ENCODE results near the gene ZCCHC14.
"Not testable (repeated sequence)": the region's sequence is repeated elsewhere in the genome, so short reads cannot be mapped to it uniquely, and the experiment has no call there.

Gene ZCCHC14

GRCh38 chr16:87382023-87382785, 110.6 kb downstream of the ZCCHC14 start:
- no peak for DNase-seq (ENCODE audit: low read depth in 2 of 2)

DNA sequence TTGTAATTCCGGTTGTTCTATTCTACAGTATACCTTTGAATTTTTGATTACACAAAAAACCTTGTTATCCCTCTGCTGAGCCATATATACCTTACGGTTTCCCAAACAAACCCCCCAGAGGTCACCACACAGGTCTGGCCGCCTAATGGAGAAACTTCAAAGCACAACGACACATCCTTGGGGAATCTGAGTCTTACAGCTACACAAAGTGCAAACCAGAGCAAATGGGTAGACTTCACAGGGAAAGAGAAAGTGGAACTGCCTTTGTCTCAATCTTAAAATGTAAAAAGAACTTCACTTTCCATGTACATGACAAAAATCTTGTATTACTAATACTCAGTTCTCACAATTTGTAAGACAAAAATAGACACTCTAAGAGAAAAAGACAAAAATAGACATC, 111.9 kb downstream of the ZCCHC14 start:
- DNase-seq (ENCODE audit: low read depth in 2 of 2): no peak

DNA sequence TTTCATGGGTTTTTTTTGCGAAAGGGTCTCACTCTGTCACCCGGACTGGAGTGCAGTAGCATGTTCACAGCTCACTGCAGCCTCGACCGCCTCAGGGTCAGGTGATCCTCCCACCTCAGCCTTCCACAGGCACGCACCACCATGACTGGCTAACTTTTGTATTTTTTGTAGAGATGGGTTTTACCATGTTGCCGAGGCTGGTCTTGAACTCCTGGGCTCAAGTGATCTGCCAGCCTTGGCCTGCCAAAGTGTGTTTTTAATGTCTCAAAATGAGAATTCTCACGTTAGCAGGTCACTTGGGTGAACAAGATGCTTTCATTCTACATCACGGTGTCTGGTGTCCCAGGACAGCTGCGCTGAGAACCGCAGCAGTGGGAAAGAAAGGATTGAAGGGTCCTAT, 112.4 kb downstream of the ZCCHC14 start:
- no peak for DNase-seq (ENCODE audit: low read depth in 2 of 2)

GRCh38 chr16:87379312-87379752, 113.5 kb downstream of the ZCCHC14 start:
- DNase-seq (ENCODE audit: low read depth in 2 of 2): not testable (repeated sequence)

DNA sequence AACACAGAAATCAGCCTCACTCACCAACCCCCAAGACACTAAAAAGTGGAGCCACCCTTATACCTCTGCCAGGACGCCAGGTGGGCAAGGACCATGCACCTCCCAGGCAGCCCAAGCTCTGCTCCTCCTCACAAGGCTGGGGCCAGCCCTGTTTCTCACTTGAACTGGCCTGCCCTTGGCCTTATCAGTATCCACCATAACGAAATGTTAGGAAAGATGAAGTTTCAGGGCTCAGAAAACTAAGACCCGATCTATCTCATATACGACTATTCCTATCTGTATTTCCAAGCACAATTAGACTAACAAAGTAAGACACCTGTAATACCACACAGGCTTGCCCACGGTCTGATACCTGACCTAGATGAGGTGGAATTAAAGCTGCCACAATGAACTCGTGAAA, 116.2 kb downstream of the ZCCHC14 start:
- DNase-seq (ENCODE audit: low read depth in 2 of 2): no peak

DNA sequence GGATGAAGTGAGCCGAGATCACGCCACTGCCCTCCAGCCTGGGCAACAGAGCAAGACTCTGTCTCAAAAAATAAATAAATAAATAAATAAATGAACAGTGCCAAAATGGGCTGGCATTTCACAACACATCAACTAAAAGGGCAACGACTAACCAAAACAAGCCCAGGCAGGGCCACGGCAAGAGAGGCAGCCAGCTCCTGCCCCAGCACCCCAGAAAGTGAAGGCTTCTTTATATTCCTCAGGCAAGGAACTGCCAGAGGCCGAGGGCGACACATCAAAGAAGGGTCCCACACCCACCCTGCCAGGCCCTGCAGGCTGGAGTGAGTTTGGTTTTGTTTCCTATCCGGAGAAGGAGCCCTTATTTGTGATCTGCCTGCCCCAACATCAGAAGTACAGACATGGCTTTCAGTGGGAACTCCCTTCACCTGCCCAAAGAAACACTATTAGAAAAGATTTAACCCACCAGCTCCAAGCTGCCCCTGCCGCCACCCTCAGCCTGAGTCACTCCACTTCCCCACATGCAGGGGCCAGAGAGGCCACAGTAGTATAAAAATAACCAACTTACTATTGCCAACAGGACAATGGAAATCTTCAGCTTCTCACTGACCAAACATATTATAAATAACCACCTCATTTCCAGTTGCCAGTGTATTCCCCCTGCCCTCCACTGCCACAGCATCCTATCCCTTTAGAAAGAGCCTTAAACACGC, 117.2 kb downstream of the ZCCHC14 start:
- no peak for DNase-seq (ENCODE audit: low read depth in 2 of 2)

DNA sequence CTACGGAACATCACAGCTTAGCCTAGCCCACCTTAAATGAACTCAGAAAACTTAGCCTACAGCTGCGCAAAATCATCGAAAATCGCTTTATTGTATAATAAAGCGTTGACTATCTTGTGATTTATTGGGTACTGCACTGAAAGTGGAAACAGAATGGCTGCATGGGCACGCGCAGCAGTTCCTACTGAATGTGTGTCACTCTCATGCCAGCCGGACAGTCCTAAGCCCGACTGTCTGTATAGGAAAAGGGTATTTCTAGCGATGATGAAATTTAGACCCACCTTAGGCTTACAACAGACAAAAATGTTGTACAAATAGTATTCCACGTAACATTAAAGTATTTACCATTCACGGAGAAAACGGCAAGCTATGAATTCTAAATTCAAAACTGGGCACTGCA, 118.5 kb downstream of the ZCCHC14 start:
- DNase-seq (ENCODE audit: low read depth in 2 of 2): no peak

DNA sequence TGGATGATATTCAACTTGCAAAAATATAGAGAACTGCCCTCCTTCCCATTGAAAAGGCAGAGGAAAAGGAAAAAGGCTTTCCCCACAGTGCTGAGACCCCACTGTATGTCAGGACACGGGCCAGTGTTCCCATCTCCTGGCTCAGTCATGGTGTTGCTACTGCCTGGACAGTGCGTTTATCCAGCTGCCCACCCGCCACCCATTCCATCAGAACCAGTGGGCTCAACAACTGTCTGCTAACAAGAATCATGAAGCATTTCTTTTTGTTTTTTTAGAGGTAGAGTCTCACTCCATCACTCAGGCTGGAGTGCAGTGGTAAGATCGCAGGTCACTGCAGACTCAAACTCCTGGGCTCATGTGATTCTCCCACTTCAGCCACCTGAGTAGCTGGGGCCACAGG, 120.5 kb downstream of the ZCCHC14 start:
- DNase-seq (ENCODE audit: low read depth in 2 of 2): no peak

GRCh38 chr16:87371261-87371866, 121.5 kb downstream of the ZCCHC14 start:
- DNase-seq (ENCODE audit: low read depth in 2 of 2): no peak

DNA sequence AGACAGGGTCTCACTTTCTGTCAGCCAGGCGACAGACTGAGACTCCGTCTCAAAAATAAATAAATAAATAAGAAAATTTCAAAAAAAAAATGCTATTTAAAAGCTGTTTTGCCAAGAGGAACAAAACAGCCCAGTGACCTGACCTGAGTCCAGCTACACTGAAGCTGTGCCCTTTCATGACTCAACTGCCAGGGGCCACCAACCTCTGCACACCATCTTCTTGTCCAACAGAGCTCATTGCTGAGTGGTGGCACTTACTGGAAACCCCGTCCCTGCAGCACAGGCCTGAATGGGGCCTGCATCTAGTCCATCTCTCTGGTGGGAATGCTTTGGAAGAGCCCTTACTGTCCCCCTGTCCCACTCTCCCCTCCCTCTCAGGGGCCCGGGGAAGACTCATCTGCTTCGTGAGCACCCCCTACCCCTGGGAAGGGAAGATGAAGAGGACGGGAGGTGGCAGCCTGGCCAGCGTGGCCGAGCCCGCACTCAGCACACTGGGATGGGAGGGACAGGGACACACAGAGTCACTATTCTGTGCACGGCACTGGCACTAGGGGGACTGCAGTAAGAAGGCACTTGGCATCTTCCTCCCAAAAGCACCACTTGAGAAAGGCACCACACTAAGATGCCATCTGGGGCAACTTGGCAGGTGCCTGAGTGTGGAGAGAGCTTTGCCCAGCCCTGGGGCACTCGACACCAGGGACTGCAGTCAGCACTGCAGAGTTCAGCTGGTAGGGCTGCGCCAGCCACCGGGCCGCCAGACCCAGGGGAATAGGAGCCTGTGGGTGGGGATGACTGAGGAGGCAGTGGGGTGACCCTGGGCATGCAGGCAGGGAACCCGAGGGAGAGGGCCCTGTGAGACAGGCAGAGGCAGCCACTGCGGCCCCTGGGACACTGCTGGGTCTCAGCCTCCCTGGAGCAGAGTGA, 122.8 kb downstream of the ZCCHC14 start:
- DNase-seq (ENCODE audit: low read depth in 2 of 2): no peak

DNA sequence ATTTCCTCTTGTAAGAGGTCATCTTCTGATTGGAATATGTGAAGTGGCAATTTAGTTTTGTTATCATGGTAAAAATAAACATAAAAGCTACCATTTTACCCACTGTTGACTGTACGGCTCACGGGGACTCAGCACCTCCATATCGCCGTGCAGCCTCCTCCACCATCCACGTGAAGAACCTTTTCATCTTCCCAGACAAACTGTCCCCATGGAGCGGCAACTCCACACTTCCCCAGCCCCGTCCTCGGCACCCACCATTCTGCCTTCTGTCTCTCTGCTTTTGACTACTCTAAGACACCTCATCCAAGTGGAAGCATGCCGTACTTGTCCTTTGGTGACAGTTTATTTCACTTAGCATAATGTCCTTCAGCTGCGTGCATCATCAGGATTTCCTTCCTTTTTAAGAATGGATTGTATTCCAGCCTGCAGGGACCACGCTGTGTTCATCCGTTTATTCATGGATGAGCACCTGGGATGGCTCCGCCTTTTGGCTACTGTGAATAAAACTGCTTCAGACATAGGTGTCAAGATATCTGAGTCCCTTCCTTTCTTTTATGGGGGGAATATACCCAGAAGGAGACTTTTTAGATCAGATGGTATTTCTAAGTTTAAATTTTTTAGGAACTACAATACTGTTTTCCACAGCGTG, 123.6 kb downstream of the ZCCHC14 start:
- DNase-seq (ENCODE audit: low read depth in 2 of 2): no peak

GRCh38 chr16:87368029-87368770, 124.6 kb downstream of the ZCCHC14 start:
- no peak for DNase-seq (ENCODE audit: low read depth in 2 of 2)

DNA sequence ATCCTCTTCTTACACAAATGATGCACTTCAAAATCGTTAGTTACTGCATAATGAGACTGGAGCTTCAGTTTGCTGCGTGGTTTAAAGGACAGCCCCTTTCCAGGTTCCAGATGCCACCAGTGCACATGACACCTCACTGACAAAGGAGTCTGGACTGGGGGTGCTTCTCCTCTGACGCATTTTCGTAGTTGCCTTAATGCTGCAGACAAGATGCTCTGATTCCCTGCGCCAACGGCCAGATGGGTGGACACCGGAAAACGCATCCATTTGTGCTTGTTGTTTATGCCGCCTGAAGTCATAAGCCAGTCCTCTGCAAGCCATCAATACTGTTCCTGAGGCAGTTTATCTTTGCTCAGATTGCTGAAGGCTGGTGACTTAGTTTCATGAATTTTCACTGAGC, 125.3 kb downstream of the ZCCHC14 start:
- DNase-seq (ENCODE audit: low read depth in 2 of 2): no peak

DNA sequence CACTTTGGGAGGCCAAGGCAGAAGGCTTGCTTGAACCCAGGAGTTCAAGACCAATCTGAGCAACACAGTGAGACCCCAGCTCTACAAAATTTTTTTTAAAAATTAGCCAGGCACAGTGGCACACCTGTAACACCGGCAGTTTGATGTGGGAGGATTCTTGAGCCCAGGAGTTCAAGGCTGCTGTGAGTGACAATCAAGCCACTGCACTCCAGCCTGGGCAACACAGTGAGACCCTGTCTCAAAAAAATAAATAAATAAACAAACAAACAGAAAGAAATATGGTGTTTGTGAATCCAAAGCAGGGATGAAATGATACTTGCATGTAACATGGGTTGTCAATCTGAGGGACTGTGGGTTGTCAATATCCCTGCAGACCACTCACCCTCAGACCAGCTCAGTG, 125.9 kb downstream of the ZCCHC14 start:
- no peak for DNase-seq (ENCODE audit: low read depth in 2 of 2)

DNA sequence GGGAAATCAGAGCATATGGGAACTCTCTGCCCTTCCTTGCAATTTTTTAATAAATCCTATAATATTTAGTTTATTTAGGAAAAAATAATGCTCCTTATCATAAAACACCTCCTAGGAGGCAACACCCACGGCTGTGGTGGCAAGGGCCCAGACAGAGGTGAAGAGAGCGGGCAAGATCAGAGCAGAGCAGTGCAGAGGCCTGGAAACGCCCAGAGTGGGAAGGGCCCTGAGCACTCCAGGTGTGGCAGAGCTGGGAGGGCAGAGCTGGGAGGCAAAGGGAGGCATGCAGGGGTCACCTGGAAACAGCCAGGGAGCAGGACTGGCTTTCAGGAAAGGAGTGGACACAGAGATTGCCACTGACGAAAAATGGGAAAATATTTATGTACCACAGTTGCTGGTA, 126.5 kb downstream of the ZCCHC14 start:
- no peak for DNase-seq (ENCODE audit: low read depth in 2 of 2)

- no peak for DNase-seq (ENCODE audit: low read depth in 2 of 2)
Measured at GRCh38 chr16:87365021-87365713, 127.7 kb downstream of the ZCCHC14 start.

- no peak for DNase-seq (ENCODE audit: low read depth in 2 of 2)
Measured at GRCh38 chr16:87363771-87364455, 128.9 kb downstream of the ZCCHC14 start.

GRCh38 chr16:87362828-87363559, 129.8 kb downstream of the ZCCHC14 start:
- not testable (repeated sequence) for DNase-seq (ENCODE audit: low read depth in 2 of 2)

All from stimulated activated CD8-positive, alpha-beta memory T cell treated with anti-CD3 and anti-CD28 coated beads, Interleukin-7, amount 100 ng/mL, for 4 hours (primary cell).